H1 (cell line): Measurements from ENCODE around the gene TSGA10IP. TPM values are rescaled to one million over a fixed set of nuclear protein-coding genes. Genes with fewer than 3 reads are reported as not detected.

Experiments
- CTCF ChIA-PET: fragments of 300-600 bp; sonication (Branson Sonifier 250); formaldehyde crosslinking; loops from one replicate; lab custom pipeline; 2021; ENCODE audit not compliant: partially characterized antibody; lab: Charles Lee
- POLR2A ChIA-PET: fragments of 300-600 bp; sonication (Branson Sonifier 250); formaldehyde crosslinking; loops from one replicate; lab custom pipeline; 2021; ENCODE audit warnings: inconsistent platforms; ENCODE audit not compliant: partially characterized antibody; lab: Charles Lee
- DNase-seq, 2 experiments: peaks; one replicate each; pipeline versions ENCODE4 v3.0.0 to v3.0.0-alpha.2; 2010 to 2022; ENCODE audit warnings: low spot score in 2 of 2, low read depth in 1 of 2, mixed read lengths in 1 of 2
- FAIRE-seq: peaks from 2 replicates; lab custom pipeline; 2011; peaks lifted over from hg19 to GRCh38; lab: Jason Lieb, UNC
- H2AFZ ChIP-seq: 2 replicates; pipeline ENCODE4 v1.8.1; 2012; ENCODE audit warnings: low read length, inconsistent platforms
- H2AK5ac ChIP-seq: 2 replicates; pipeline ENCODE4 v1.6.1; 2013; ENCODE audit warnings: low read depth, low read length
- H2BK120ac ChIP-seq: replicated peaks from 2 replicates; pipeline ENCODE3; 2013; ENCODE audit warnings: low read depth, low read length, inconsistent platforms
- H2BK12ac ChIP-seq: 2 replicates; pipeline ENCODE4 v1.6.1; 2013; ENCODE audit warnings: low read depth, low read length
- H2BK15ac ChIP-seq: 2 replicates; pipeline ENCODE4 v1.6.1; 2013; ENCODE audit warnings: low read length
- H2BK20ac ChIP-seq: 2 replicates; pipeline ENCODE4 v1.6.1; 2013; ENCODE audit warnings: low read length
- H2BK5ac ChIP-seq: 2 replicates; pipeline ENCODE4 v1.6.1; 2013; ENCODE audit warnings: low read depth, low read length
- H3K14ac ChIP-seq: 2 replicates; pipeline ENCODE4 v1.6.1; 2013; ENCODE audit warnings: inconsistent platforms; ENCODE audit not compliant: insufficient read length
- H3K18ac ChIP-seq: 2 replicates; pipeline ENCODE4 v1.6.1; 2013; ENCODE audit warnings: low read length; ENCODE audit errors: extremely low read depth
- H3K23ac ChIP-seq: 2 replicates; pipeline ENCODE4 v1.6.1; 2013; ENCODE audit warnings: inconsistent platforms; ENCODE audit not compliant: insufficient read length
- H3K23me2 ChIP-seq: 2 replicates; pipeline ENCODE4 v1.6.1; 2013; ENCODE audit warnings: low read depth, low read length
- H3K27ac ChIP-seq: 2 replicates; pipeline ENCODE4 v1.6.1; 2011; ENCODE audit warnings: low read depth, low read length, inconsistent platforms
- H3K27me3 ChIP-seq, 4 experiments: replicated peaks in 1 of 4; 1 replicate in 1 of 4; 2 replicates in 3 of 4; pipeline versions ENCODE4 v1.6.1 to v1.8.1; 2011 to 2013; ENCODE audit warnings: low read length in 3 of 4, mild to moderate bottlenecking in 3 of 4, inconsistent platforms in 2 of 4, mixed read lengths in 2 of 4, moderate library complexity in 1 of 4; ENCODE audit not compliant: control insufficient read depth in 3 of 4, insufficient read depth in 3 of 4; ENCODE audit errors: extremely low read depth in 1 of 4
- H3K36me3 ChIP-seq, 4 experiments: 2 replicates each; pipeline versions ENCODE4 v1.6.1 to v1.8.1; 2011 to 2013; ENCODE audit warnings: mild to moderate bottlenecking in 4 of 4, low read length in 3 of 4, moderate library complexity in 2 of 4, control low read depth in 1 of 4, inconsistent platforms in 1 of 4; ENCODE audit not compliant: insufficient read depth in 4 of 4, control insufficient read depth in 2 of 4
- H3K4ac ChIP-seq: replicated peaks from 2 replicates; pipeline ENCODE3; 2013; ENCODE audit warnings: low read length, low read depth, mixed read lengths, inconsistent platforms; ENCODE audit not compliant: insufficient read length
- H3K4me1 ChIP-seq, 4 experiments: replicated peaks in 1 of 4; 1 replicate in 1 of 4; 2 replicates in 3 of 4; pipeline versions ENCODE4 v1.6.1 to v1.8.1; 2011 to 2013; ENCODE audit warnings: low read length in 3 of 4, inconsistent platforms in 2 of 4, mixed read lengths in 1 of 4; ENCODE audit not compliant: insufficient read depth in 4 of 4, control insufficient read depth in 3 of 4
- H3K4me2 ChIP-seq, 2 experiments: 2 replicates each; pipeline versions ENCODE4 v1.6.1 to v1.8.1; 2011 to 2013; ENCODE audit warnings: low read depth in 2 of 2, low read length in 2 of 2, control low read depth in 1 of 2, inconsistent platforms in 1 of 2, mild to moderate bottlenecking in 1 of 2; ENCODE audit not compliant: insufficient read depth in 1 of 2
- H3K4me3 ChIP-seq, 4 experiments: fragments of 200-600, 300-600 bp in 1 of 4; sonication (generic), shearing (Covaris generic), sonication (Bioruptor Twin) in 1 of 4; 2 replicates each; pipeline versions ENCODE4 v1.5.1 to v1.8.1; 2011 to 2016; ENCODE audit warnings: low read length in 4 of 4, low read depth in 3 of 4, control low read depth in 2 of 4, inconsistent platforms in 2 of 4, mild to moderate bottlenecking in 2 of 4, mixed read lengths in 1 of 4, moderate library complexity in 1 of 4; ENCODE audit not compliant: insufficient read depth in 2 of 4; ENCODE audit errors: extremely low read depth in 1 of 4
- H3K56ac ChIP-seq: replicated peaks from 2 replicates; pipeline ENCODE3; 2013; ENCODE audit warnings: low read depth, mild to moderate bottlenecking, mixed read lengths, low read length, inconsistent platforms; ENCODE audit not compliant: insufficient read length
- H3K79me1 ChIP-seq: 2 replicates; pipeline ENCODE4 v1.6.1; 2013; ENCODE audit warnings: low read depth, low read length, control low read depth
- H3K79me2 ChIP-seq, 2 experiments: 2 replicates each; pipeline versions ENCODE4 v1.6.1 to v1.8.1; 2012 to 2013; ENCODE audit warnings: low read length in 2 of 2, mild to moderate bottlenecking in 2 of 2, inconsistent platforms in 1 of 2; ENCODE audit not compliant: insufficient read depth in 2 of 2, control insufficient read depth in 1 of 2
- H3K9ac ChIP-seq, 4 experiments: replicated peaks in 1 of 4; 1 replicate in 1 of 4; 2 replicates in 3 of 4; pipeline versions ENCODE4 v1.6.1 to v1.8.1; 2011 to 2013; ENCODE audit warnings: low read depth in 3 of 4, low read length in 3 of 4, control low read depth in 2 of 4, mild to moderate bottlenecking in 2 of 4, moderate library complexity in 2 of 4, inconsistent platforms in 1 of 4; ENCODE audit errors: extremely low read depth in 1 of 4
- H3K9me3 ChIP-seq, 2 experiments: 2 replicates each; pipeline versions ENCODE4 v1.6.1 to v1.8.1; 2012 to 2013; ENCODE audit warnings: mild to moderate bottlenecking in 2 of 2, moderate library complexity in 2 of 2, control low read depth in 1 of 2, inconsistent platforms in 1 of 2, low read depth in 1 of 2, low read length in 1 of 2, mixed read lengths in 1 of 2; ENCODE audit not compliant: insufficient read depth in 2 of 2
- H4K20me1 ChIP-seq, 2 experiments: replicated peaks in 1 of 2; 2 replicates each; pipeline versions ENCODE3 to v1.8.1; 2011 to 2013; ENCODE audit warnings: inconsistent platforms in 2 of 2, low read length in 2 of 2, mild to moderate bottlenecking in 1 of 2; ENCODE audit not compliant: insufficient read depth in 2 of 2, control insufficient read depth in 1 of 2
- H4K5ac ChIP-seq: 2 replicates; pipeline ENCODE4 v1.6.1; 2013; ENCODE audit warnings: low read length, low read depth, mixed read lengths, inconsistent platforms; ENCODE audit not compliant: insufficient read length
- H4K8ac ChIP-seq: 2 replicates; pipeline ENCODE4 v1.8.0; 2013; ENCODE audit warnings: mild to moderate bottlenecking, moderate library complexity, low read length, inconsistent platforms; ENCODE audit not compliant: insufficient read depth; ENCODE audit errors: extremely low read depth
- H4K91ac ChIP-seq: replicated peaks from 2 replicates; pipeline ENCODE3; 2013; ENCODE audit warnings: low read length, mixed read lengths, inconsistent platforms; ENCODE audit not compliant: insufficient read length
- BACH1 ChIP-seq: IDR thresholded peaks from 2 replicates; pipeline ENCODE4 v1.6.1; 2012; ENCODE audit warnings: low read length, improper control_type of control experiment
- BRCA1 ChIP-seq: IDR thresholded peaks from 2 replicates; pipeline ENCODE4 v1.6.1; 2012; ENCODE audit warnings: low read depth, low read length, improper control_type of control experiment
- CBX8 ChIP-seq: fragments of 300-800, 300-1000 bp; sonication (generic); IDR thresholded peaks from 2 replicates; pipeline ENCODE4 v1.7.1; 2016; ENCODE audit warnings: low read depth, low read length, borderline replicate concordance
- HDAC2 ChIP-seq, 2 experiments: fragments of 300-600 bp in 1 of 2; sonication (generic) in 1 of 2; IDR thresholded peaks; 2 replicates each; pipeline ENCODE4 v1.6.1; 2011 to 2012; ENCODE audit warnings: low read depth in 2 of 2, low read length in 2 of 2, mild to moderate bottlenecking in 2 of 2, moderate library complexity in 2 of 2, borderline replicate concordance in 1 of 2, inconsistent platforms in 1 of 2
- HDAC6 ChIP-seq: IDR thresholded peaks from one replicate; pipeline ENCODE4 v1.7.1; 2012; ENCODE audit warnings: low read depth, mild to moderate bottlenecking, inconsistent platforms, low read length, moderate library complexity
- PHF8 ChIP-seq: fragments of 200-600 bp; sonication (generic); conservative IDR thresholded peaks from 2 replicates; pipeline ENCODE4 v1.7.1; 2012; ENCODE audit warnings: low read depth, mild to moderate bottlenecking, inconsistent platforms, low read length, moderate library complexity
- POU5F1 ChIP-seq: IDR thresholded peaks from 2 replicates; pipeline ENCODE4 v1.6.1; 2011; ENCODE audit warnings: low read depth, mild to moderate bottlenecking, low read length, moderate library complexity
- SRF ChIP-seq: IDR thresholded peaks from 2 replicates; pipeline ENCODE4 v1.6.1; 2011; ENCODE audit warnings: mild to moderate bottlenecking, low read depth, low read length, moderate library complexity
- WGBS, 2 experiments: shearing (Covaris generic) in 1 of 2; methylation state at CpG; one replicate each; pipeline versions ENCODE4 v1.1.6 to v1.1.7; 2013 to 2015; ENCODE audit warnings: low lambda C conversion rate in 2 of 2, mixed read lengths in 2 of 2, inconsistent platforms in 1 of 2, low coverage in 1 of 2, missing lambda C conversion rate in 1 of 2; ENCODE audit not compliant: insufficient replicate concordance in 2 of 2, insufficient coverage in 1 of 2, insufficient read length in 1 of 2; ENCODE audit errors: extremely low coverage in 1 of 2, missing lambda C conversion rate in 1 of 2; 5-methylcytosine and 5-hydroxymethylcytosine counted together
- polyA plus RNA-seq, 7 experiments: library from polyadenylated mRNA; depleted of rRNA in 3 of 7; stranded (reverse) in 5 of 7; unstranded in 2 of 7; fragments of >200 nt in 5 of 7; fragments of 200-250 nt in 2 of 7; gene quantifications; 1 replicate in 5 of 7; 2 replicates in 1 of 7; 4 replicates in 1 of 7; pipeline versions ENCODE4 v1.2.1 to v1.2.3, GENCODE V29; 2011 to 2013; ENCODE audit warnings: missing spikeins in 2 of 7, mixed read lengths in 2 of 7
- total RNA-seq: library from RNA; stranded (reverse); fragmentation: NEBNext Ultra II Directional; extraction: Animal tissue kit (Norgen Biotek cat#: 25700); gene quantifications from 2 replicates; pipeline ENCODE4 v1.2.1, GENCODE V29; 2021
- TF ChIP-seq, protein P1 (sequence below): IDR thresholded peaks from 2 replicates; pipeline ENCODE4 v1.6.1; 2011; ENCODE audit warnings: low read length, improper control_type of control experiment
- TF ChIP-seq, protein P2 (sequence below): IDR thresholded peaks from 2 replicates; pipeline ENCODE4 v1.6.1; 2012; ENCODE audit warnings: inconsistent platforms

TSGA10IP gene
- total and polyA plus RNA-seq, 2 of the 8 experiments (the other 6 are each of a cell fraction or from before 2014, with no cell fraction given) = 1.9 to 6.0 TPM

DNA sequence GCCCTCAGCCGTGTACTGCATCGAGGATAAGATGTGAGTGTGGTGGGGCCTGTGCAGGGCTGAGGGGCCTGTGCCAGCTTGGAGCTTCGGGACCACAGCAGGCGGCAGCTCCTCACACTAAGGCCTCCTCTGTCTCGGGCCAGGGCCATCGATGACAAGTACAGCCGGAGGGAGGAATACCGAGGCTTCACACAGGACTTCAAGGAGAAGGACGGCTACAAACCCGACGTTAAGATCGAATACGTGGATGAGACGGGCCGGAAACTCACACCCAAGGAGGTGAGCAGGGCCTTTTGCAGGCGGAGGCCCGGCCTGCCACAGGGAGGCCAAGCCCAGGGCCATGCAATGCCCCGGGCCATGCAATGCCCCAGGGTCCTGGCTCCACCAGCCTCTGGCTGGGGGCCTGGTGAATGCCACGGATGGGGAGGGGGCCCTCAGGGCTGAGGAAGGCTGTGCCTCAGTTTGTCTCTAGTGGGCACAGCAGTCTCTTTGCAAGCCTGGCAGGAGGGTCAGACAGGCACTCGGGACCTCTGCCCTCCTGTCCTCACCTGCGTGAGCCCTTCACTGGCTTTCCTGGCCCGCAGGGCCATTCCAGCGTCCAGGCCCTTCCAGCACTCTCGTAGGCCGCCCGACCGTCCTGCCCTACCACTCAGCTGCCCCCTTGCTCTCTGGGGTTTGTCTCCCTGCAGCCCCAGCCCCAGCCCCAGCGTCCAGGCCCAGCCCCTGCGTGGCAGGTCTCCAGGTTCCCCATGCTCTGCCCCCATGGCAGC is 32.5 kb downstream of the TSGA10IP start:
- Histone ChIP-seq H3K36me3 (peaks cover 6 to 25% (median 22%) of the 10 kb centered on the region in 4 experiments; a peak in 7 of 8 replicates), H3K4me1 (no peaks in the 10 kb centered on the region), H3K56ac (no peak overlapping the region), H3K23ac (no peak overlapping the region), H3K18ac (no peak overlapping the region), H3K9ac (no peak overlapping the region), H2BK15ac (no peak overlapping the region), H2BK120ac (no peak overlapping the region), H3K27me3 (no peaks in the 10 kb centered on the region), H3K79me2 (no peaks in the 10 kb centered on the region), H2AFZ (no peak overlapping the region), H3K14ac (no peak overlapping the region), H3K4ac (no peak overlapping the region), H4K91ac (no peak overlapping the region), H2BK5ac (no peak overlapping the region), H2AK5ac (no peak overlapping the region), H3K27ac (no peak overlapping the region), H3K4me3 (no peak overlapping the region), H3K4me2 (no peak overlapping the region), H3K9me3 (no peaks in the 10 kb centered on the region), H4K20me1 (peaks cover 0 to 2% of the 10 kb centered on the region in 2 experiments), H3K79me1 (no peaks in the 10 kb centered on the region), H3K23me2 (no peaks in the 10 kb centered on the region), H2BK20ac (no peak overlapping the region), H4K8ac (no peak overlapping the region; the same call in 1 of the 2 replicates), H4K5ac (no peak overlapping the region), H2BK12ac (no peak overlapping the region)
- ChIA-PET POLR2A (interaction anchor here (0.9 to 2.2 kb wide), 7 partner anchors 8 to 98 kb away, joined by 3 to 11 read pairs (median 3); partner anchors contain the start of gene CCDC85B), CTCF (interaction anchor here (1.1 to 18.4 kb wide), 3 partner anchors 10 to 88 kb away, joined by 3 to 281 read pairs (median 8); partner anchors contain the start of genes CCDC85B and FIBP)
- 92% methylated on average over 24 of the region's 29 CpGs; no CpG with 5 or more reads in 1 of the 2 experiments for WGBS, 2 experiments
- FAIRE-seq (no peak), DNase-seq (no peak)
- no peak for TF ChIP-seq POU5F1
- TF ChIP-seq, protein P1, sequence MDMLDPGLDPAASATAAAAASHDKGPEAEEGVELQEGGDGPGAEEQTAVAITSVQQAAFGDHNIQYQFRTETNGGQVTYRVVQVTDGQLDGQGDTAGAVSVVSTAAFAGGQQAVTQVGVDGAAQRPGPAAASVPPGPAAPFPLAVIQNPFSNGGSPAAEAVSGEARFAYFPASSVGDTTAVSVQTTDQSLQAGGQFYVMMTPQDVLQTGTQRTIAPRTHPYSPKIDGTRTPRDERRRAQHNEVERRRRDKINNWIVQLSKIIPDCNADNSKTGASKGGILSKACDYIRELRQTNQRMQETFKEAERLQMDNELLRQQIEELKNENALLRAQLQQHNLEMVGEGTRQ = no peak
- TF ChIP-seq BACH1 = no peak
- no peak for TF ChIP-seq SRF
- no peak for TF ChIP-seq PHF8
- TF ChIP-seq HDAC6 = no peak
- no peak for TF ChIP-seq BRCA1
- TF ChIP-seq, protein P2, sequence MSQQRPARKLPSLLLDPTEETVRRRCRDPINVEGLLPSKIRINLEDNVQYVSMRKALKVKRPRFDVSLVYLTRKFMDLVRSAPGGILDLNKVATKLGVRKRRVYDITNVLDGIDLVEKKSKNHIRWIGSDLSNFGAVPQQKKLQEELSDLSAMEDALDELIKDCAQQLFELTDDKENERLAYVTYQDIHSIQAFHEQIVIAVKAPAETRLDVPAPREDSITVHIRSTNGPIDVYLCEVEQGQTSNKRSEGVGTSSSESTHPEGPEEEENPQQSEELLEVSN = no peak
- TF ChIP-seq CBX8 = no peak
- TF ChIP-seq HDAC2 (IDR thresholded peaks at IDR 0.05; ENCODE audit: borderline replicate concordance in 1 of 2, low read depth in 2 of 2, low read length in 2 of 2) = no peak
